Neural cell (in vitro differentiated cells): ENCODE measurements around the gene SULT4A1. TPM values are rescaled to one million over a fixed set of nuclear protein-coding genes. Genes with fewer than 3 reads are reported as not detected.

ENCODE experiments used
- H2AFZ ChIP-seq: fragments of 200-600, 300-800 bp; sonication (generic), shearing (Covaris generic); 2 replicates; pipeline ENCODE4 v1.6.0; 2014; ENCODE audit warnings: low read depth, mild to moderate bottlenecking, antibody characterized with exemption, low read length, moderate library complexity
- H3F3A ChIP-seq: fragments of 200-600 bp; shearing (Covaris generic); 2 replicates; pipeline ENCODE4 v1.6.1; 2016; ENCODE audit warnings: mild to moderate bottlenecking, moderate library complexity, mixed read lengths, antibody characterized with exemption, low read length; ENCODE audit not compliant: insufficient read depth, poor library complexity, severe bottlenecking
- H3K27ac ChIP-seq: fragments of 200-600, 300-800 bp; sonication (generic), shearing (Covaris generic); 2 replicates; pipeline ENCODE4 v1.5.1; 2014; ENCODE audit warnings: mild to moderate bottlenecking, low read length, moderate library complexity
- H3K27me3 ChIP-seq: fragments of 300-800, 200-600 bp; sonication (generic), shearing (Covaris generic); 2 replicates; pipeline ENCODE4 v1.6.0; 2014; ENCODE audit warnings: mild to moderate bottlenecking, low read depth, low read length, moderate library complexity; ENCODE audit not compliant: insufficient read depth
- H3K36me3 ChIP-seq: fragments of 300-800, 200-600 bp; sonication (generic), shearing (Covaris generic); 2 replicates; pipeline ENCODE4 v1.5.1; 2014; ENCODE audit warnings: mild to moderate bottlenecking, antibody characterized with exemption, low read length, moderate library complexity; ENCODE audit not compliant: insufficient read depth
- H3K4me2 ChIP-seq: fragments of 300-800, 200-600 bp; sonication (generic), shearing (Covaris generic); 2 replicates; pipeline ENCODE4 v1.6.0; 2014; ENCODE audit warnings: mild to moderate bottlenecking, low read length
- H3K4me3 ChIP-seq: fragments of 300-800, 200-600 bp; sonication (generic), shearing (Covaris generic); 2 replicates; pipeline ENCODE4 v1.5.1; 2014; ENCODE audit warnings: mild to moderate bottlenecking, low read length, moderate library complexity
- H3K79me2 ChIP-seq: fragments of 200-600 bp; shearing (Covaris generic); replicated peaks from 2 replicates; pipeline ENCODE4 v1.6.0; 2014; ENCODE audit warnings: mild to moderate bottlenecking, low read length, moderate library complexity; ENCODE audit not compliant: insufficient read depth
- H3K9ac ChIP-seq: fragments of 300-800, 200-600 bp; sonication (generic), shearing (Covaris generic); 2 replicates; pipeline ENCODE4 v1.6.1; 2016; ENCODE audit warnings: mild to moderate bottlenecking, low read length, mixed read lengths
- H3K9me2 ChIP-seq: fragments of 200-600 bp; shearing (Covaris generic); 2 replicates; pipeline ENCODE4 v1.6.1; 2016; ENCODE audit warnings: mild to moderate bottlenecking, low read length, mixed read lengths; ENCODE audit not compliant: insufficient read depth
- H3K9me3 ChIP-seq: fragments of 200-600, 300-800 bp; sonication (generic), shearing (Covaris generic); 2 replicates; pipeline ENCODE4 v1.6.1; 2016; ENCODE audit warnings: mild to moderate bottlenecking, mixed run types, low read length, moderate library complexity, mixed read lengths
- H4K20me1 ChIP-seq: fragments of 200-600 bp; shearing (Covaris generic); 2 replicates; pipeline ENCODE4 v1.6.1; 2016; ENCODE audit warnings: mild to moderate bottlenecking, mixed run types; ENCODE audit not compliant: insufficient read depth
- CTCF ChIP-seq: fragments of 450-650 bp; IDR thresholded peaks from 2 replicates; pipeline ENCODE4 v1.5.1; 2014; ENCODE audit warnings: antibody characterized with exemption, mild to moderate bottlenecking, moderate library complexity; ENCODE audit not compliant: poor library complexity, severe bottlenecking
- EP300 ChIP-seq: fragments of 450-650 bp; conservative IDR thresholded peaks from 2 replicates; pipeline ENCODE4 v1.6.1; 2014; ENCODE audit warnings: antibody characterized with exemption, mild to moderate bottlenecking, moderate library complexity; ENCODE audit not compliant: poor library complexity, severe bottlenecking
- EZH2 ChIP-seq: fragments of 200-600, 300-800 bp; shearing (Covaris generic), sonication (generic); IDR thresholded peaks from 2 replicates; pipeline ENCODE4 v1.6.1; 2014; ENCODE audit warnings: antibody characterized with exemption, low read length, borderline replicate concordance, mild to moderate bottlenecking; ENCODE audit not compliant: insufficient read depth, poor library complexity, severe bottlenecking
- MXI1 ChIP-seq: fragments of 450-650 bp; conservative IDR thresholded peaks from 2 replicates; pipeline ENCODE4 v1.6.1; 2014; ENCODE audit warnings: antibody characterized with exemption, mild to moderate bottlenecking; ENCODE audit not compliant: poor library complexity, severe bottlenecking
- POLR2AphosphoS5 ChIP-seq: IDR thresholded peaks from 2 replicates; pipeline ENCODE4 v1.6.1; 2012
- RAD21 ChIP-seq: fragments of 450-650 bp; conservative IDR thresholded peaks from 2 replicates; pipeline ENCODE4 v1.6.1; 2014; ENCODE audit warnings: antibody characterized with exemption, mild to moderate bottlenecking, moderate library complexity
- SMC3 ChIP-seq: fragments of 450-650 bp; conservative IDR thresholded peaks from 2 replicates; pipeline ENCODE4 v1.6.1; 2014; ENCODE audit warnings: antibody characterized with exemption, mild to moderate bottlenecking, moderate library complexity; ENCODE audit not compliant: poor library complexity
- TAF1 ChIP-seq: IDR thresholded peaks from 2 replicates; pipeline ENCODE4 v1.6.1; 2012; ENCODE audit warnings: low read depth
- polyA plus RNA-seq: library from polyadenylated mRNA; depleted of rRNA; stranded (reverse); fragments of >200 nt; gene quantifications from 2 replicates; pipeline ENCODE4 v1.2.3, GENCODE V29; 2014
- TF ChIP-seq, protein P1 (sequence below): IDR thresholded peaks from 2 replicates; pipeline ENCODE4 v1.6.1; 2012; ENCODE audit warnings: borderline replicate concordance

The SULT4A1 gene
- polyA plus RNA-seq, 1 donor from 2014 or later = 182 TPM

DNA sequence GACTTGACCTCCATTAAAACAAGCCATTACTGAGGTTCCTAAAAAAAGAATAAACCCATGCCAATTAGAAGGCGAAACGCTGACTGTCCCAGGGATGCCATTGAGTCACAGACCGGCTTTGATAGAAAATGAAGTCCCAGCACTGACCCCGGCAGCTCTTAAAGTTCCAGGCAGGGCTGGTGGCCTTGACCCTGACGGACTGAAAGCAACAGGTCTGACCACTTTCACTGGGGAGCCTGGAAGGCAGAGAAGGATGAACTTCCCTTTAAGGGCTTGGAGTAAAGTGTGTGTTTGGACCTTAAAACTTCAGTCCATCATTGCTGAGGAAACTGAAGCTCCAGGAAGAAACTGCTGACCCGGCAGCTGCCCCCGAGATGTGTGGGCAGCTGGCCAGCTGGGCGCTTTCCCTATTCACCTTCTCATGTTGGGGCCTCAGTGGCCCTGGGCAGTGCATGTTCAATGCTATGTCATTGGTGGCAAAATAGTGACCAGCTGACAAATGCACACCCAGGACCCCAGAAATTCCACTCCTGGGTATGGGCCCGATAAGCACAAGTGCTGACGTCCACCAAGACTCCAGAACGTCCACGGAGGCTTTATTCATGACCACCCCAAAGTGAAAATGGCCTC lies 31.3 kb downstream of the SULT4A1 start:
- Histone ChIP-seq H3K4me2 (no peak overlapping the region), H3K9me2 (no peaks in the 10 kb centered on the region), H3K36me3 (no peaks in the 10 kb centered on the region), H4K20me1 (no peaks in the 10 kb centered on the region), H3K9me3 (no peaks in the 10 kb centered on the region), H3K9ac (no peak overlapping the region), H2AFZ (no peak overlapping the region), H3K79me2 (no peaks in the 10 kb centered on the region), H3K27me3 (no peaks in the 10 kb centered on the region), H3K27ac (no peak overlapping the region), H3K4me3 (no peak overlapping the region), H3F3A (no peaks in the 10 kb centered on the region)
- TF ChIP-seq TAF1 (no peak), SMC3 (no peak), EP300 (no peak), EZH2 (no peak), POLR2AphosphoS5 (no peak), MXI1 (no peak), CTCF (no peak), RAD21 (no peak)
- TF ChIP-seq, protein P1, sequence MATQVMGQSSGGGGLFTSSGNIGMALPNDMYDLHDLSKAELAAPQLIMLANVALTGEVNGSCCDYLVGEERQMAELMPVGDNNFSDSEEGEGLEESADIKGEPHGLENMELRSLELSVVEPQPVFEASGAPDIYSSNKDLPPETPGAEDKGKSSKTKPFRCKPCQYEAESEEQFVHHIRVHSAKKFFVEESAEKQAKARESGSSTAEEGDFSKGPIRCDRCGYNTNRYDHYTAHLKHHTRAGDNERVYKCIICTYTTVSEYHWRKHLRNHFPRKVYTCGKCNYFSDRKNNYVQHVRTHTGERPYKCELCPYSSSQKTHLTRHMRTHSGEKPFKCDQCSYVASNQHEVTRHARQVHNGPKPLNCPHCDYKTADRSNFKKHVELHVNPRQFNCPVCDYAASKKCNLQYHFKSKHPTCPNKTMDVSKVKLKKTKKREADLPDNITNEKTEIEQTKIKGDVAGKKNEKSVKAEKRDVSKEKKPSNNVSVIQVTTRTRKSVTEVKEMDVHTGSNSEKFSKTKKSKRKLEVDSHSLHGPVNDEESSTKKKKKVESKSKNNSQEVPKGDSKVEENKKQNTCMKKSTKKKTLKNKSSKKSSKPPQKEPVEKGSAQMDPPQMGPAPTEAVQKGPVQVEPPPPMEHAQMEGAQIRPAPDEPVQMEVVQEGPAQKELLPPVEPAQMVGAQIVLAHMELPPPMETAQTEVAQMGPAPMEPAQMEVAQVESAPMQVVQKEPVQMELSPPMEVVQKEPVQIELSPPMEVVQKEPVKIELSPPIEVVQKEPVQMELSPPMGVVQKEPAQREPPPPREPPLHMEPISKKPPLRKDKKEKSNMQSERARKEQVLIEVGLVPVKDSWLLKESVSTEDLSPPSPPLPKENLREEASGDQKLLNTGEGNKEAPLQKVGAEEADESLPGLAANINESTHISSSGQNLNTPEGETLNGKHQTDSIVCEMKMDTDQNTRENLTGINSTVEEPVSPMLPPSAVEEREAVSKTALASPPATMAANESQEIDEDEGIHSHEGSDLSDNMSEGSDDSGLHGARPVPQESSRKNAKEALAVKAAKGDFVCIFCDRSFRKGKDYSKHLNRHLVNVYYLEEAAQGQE = no peak

GRCh38 chr22:43829904-43830851 lies 32.1 kb downstream of the SULT4A1 start:
- H3K9me3 ChIP-seq = no peaks in the 10 kb centered on the region
- no peak overlapping the region for H2AFZ ChIP-seq
- H3K27ac ChIP-seq = no peak overlapping the region
- H3K4me3 ChIP-seq = no peak overlapping the region
- H4K20me1 ChIP-seq = no peaks in the 10 kb centered on the region
- H3K27me3 ChIP-seq = no peaks in the 10 kb centered on the region
- H3K36me3 ChIP-seq = no peaks in the 10 kb centered on the region
- H3K9ac ChIP-seq = no peak overlapping the region
- no peak overlapping the region for H3K4me2 ChIP-seq
- no peaks in the 10 kb centered on the region for H3F3A ChIP-seq
- TF ChIP-seq POLR2AphosphoS5 = no peak
- no peak for TF ChIP-seq MXI1
- no peaks in the 10 kb centered on the region for H3K9me2 ChIP-seq
- H3K79me2 ChIP-seq = no peaks in the 10 kb centered on the region
